Iris pigment epithelial cell (primary cell): ENCODE data around the gene LMX1B.

Source experiments
- DNase-seq: peaks from one replicate; pipeline ENCODE4 v3.0.0-alpha.2; 2011; ENCODE audit warnings: low read depth

Gene LMX1B

GRCh38 chr9:126677188-126678084 lies 63.7 kb downstream of the LMX1B start:
- DNase-seq = no peak

GRCh38 chr9:126678989-126679388 lies 65.3 kb downstream of the LMX1B start:
- DNase-seq = no peak

- DNase-seq = no peak
These were observed 67.6 kb downstream of the LMX1B start for GRCh38 chr9:126681336-126681735.

GRCh38 chr9:126682113-126682810 lies 68.5 kb downstream of the LMX1B start:
- DNase-seq = no peak

GRCh38 chr9:126682928-126683697 lies 69.4 kb downstream of the LMX1B start:
- no peak for DNase-seq

GRCh38 chr9:126683698-126684044 lies 69.9 kb downstream of the LMX1B start:
- DNase-seq = no peak

- no peak for DNase-seq
These were observed 70.6 kb downstream of the LMX1B start for GRCh38 chr9:126684345-126684744.

- DNase-seq = no peak
These were observed 71.3 kb downstream of the LMX1B start for GRCh38 chr9:126684965-126685465.

- DNase-seq = no peak
These were observed 74.3 kb downstream of the LMX1B start for GRCh38 chr9:126687930-126688461.

GRCh38 chr9:126688617-126689016 lies 74.9 kb downstream of the LMX1B start:
- no peak for DNase-seq

- DNase-seq = no peak
These were observed 75.5 kb downstream of the LMX1B start for GRCh38 chr9:126689027-126689825.

GRCh38 chr9:126690431-126691051 lies 76.8 kb downstream of the LMX1B start:
- DNase-seq = peak; percentile 13

GRCh38 chr9:126692041-126692758 lies 78.5 kb downstream of the LMX1B start:
- DNase-seq = no peak

- DNase-seq = no peak
These were observed 79.2 kb downstream of the LMX1B start for GRCh38 chr9:126692759-126693427.

- DNase-seq = no peak
These were observed 79.8 kb downstream of the LMX1B start for GRCh38 chr9:126693428-126693944.

- no peak for DNase-seq
These were observed 80.7 kb downstream of the LMX1B start for GRCh38 chr9:126694206-126695081.

- DNase-seq = no peak
These were observed 81.5 kb downstream of the LMX1B start for GRCh38 chr9:126695186-126695585.

GRCh38 chr9:126695701-126696400 lies 82.1 kb downstream of the LMX1B start:
- no peak for DNase-seq
